T47D (cell line): ENCODE results near the gene TRIAP1.
"Not testable (repeated sequence)": the region's sequence is repeated elsewhere in the genome, so short reads cannot be mapped to it uniquely, and the experiment has no call there.

ENCODE experiments used
- DNase-seq, 2 experiments: peaks; one replicate each; pipeline versions ENCODE4 v3.0.0 to v3.0.0-alpha.2; 2011 to 2012; ENCODE audit warnings: low read depth in 1 of 2, low spot score in 1 of 2
- JUND ChIP-seq: IDR thresholded peaks from 2 replicates; pipeline ENCODE4 v1.6.1; 2012; ENCODE audit warnings: low read depth
- in situ Hi-C: cut with HindIII; loops from 2 replicates; pipeline ENCODE4 v1.10.0; 2016; ENCODE audit warnings: low sequenced_read_pairs, low pct_unique_long_range_greater_than_20kb

The TRIAP1 gene

DNA sequence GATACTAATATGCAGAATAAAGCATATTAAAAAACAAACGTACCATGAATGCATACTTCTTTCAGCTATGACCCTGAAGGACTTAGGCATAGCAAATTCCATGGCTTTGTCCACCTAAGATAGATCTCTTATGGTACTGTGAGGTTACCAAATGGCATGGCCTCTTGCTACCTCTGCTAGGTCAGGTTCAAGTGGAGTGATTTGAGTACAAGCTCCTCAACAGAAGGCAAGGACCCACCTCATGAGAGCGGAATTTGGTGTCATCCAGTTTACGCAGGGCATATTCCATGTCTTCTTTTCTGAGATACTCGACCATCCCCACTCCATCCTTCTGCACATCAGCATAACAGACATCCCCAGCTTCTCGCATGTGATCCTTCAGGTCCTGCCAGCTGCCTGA, 17.5 kb upstream of the TRIAP1 start:
- in situ Hi-C loops: no loop called here
- DNase-seq: no peak
- TF ChIP-seq JUND: no peak

- DNase-seq: no peak
- in situ Hi-C loops: no loop called here
- TF ChIP-seq JUND: no peak
Observed at GRCh38 chr12:120462099-120462640, 16.0 kb upstream of the TRIAP1 start.

DNA sequence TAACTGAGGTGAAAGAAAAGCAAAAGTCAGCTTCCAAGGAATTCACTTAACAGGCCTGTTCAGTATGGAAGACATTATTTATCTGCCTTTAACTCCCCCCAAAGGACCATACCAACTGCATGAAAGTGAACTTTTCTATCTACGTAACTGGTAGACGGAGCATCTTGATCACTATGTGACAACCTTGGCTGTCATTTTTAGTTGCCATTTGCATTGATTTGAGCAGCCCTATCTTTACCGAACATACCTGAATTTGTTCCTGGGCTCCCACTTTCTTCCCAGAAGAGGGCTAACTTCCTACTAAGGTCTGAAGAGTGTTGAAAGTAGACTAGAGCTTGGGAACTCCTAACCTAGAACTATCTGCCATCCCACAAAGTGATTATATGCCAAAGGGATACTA, 14.0 kb upstream of the TRIAP1 start:
- in situ Hi-C loops: no loop called here
- no peak for DNase-seq
- no peak for TF ChIP-seq JUND

GRCh38 chr12:120457133-120457532, 10.9 kb upstream of the TRIAP1 start:
- TF ChIP-seq JUND: no peak
- DNase-seq: peak in 1 of 2 experiments; percentile 52
- in situ Hi-C loops: no loop called here

GRCh38 chr12:120455302-120455701, 9.1 kb upstream of the TRIAP1 start:
- no peak for TF ChIP-seq JUND
- no peak for DNase-seq
- in situ Hi-C loops: no loop called here

DNA sequence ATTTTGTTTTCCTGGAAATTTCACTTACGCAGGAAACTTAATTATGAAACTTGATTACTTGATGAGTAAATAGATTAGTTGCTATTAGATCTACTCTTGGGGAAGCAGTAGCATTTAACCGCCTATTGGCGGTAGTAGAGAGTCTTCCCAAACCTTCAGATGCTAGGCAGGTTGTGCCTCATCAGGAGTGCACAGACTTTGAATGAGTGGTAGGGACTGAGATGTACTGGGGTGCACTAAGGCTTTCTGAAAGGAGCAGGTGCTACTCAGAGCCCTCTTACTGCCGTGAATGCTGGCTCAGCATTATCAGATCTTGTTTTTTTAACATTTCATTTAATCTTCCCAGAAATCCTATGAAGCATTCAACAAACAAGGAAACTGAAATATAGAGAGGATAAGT, 7.8 kb upstream of the TRIAP1 start:
- in situ Hi-C loops: no loop called here
- DNase-seq: peak; percentile 41 to 68
- no peak for TF ChIP-seq JUND

GRCh38 chr12:120453060-120453750, 7.0 kb upstream of the TRIAP1 start:
- no peak for DNase-seq
- in situ Hi-C loops: no loop called here
- no peak for TF ChIP-seq JUND

DNA sequence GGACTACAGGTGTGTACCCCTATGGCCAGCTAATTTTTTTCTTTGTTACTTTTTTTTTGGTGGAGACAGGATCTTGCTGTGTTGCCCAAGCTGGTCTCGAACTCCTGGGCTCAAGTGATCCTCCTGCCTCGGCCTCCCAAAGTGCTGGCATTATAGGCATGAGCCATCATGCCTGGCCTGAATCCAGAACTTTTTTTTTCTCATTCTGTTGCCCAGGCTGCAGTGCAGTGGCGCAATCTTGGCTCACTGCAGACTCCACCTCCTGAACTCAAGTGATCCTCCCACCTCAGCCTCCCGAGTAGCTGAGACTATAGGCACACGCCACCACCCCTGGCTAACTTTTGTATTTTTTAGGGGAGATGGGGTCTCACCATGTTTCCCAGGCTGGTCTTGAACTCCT, 6.3 kb upstream of the TRIAP1 start:
- in situ Hi-C loops, DNase-seq: not testable (repeated sequence)

DNA sequence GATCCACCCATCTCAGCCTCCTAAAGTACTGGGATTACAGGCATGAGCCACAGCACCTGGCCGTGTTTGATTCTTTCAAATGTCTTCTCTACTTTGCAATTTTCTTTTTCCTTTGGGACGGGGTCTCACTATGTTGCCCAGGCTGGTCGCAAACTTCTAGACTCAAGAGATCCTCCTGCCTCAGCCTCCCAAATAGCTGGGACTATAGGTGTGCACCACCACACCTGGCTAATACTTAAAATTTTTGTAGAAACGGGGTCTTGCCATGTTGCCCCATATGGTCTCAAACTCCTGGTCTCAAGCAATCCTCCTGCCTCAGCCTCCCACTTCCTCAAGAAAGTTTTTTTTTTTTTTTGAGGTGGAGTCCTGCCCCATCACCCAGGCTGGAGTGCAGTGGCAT, 1.8 kb upstream of the TRIAP1 start:
- in situ Hi-C loops: no loop called here
- DNase-seq: no peak
- no peak for TF ChIP-seq JUND

- in situ Hi-C loops, DNase-seq: not testable (repeated sequence)
Observed at GRCh38 chr12:120446844-120447178, 627 bp upstream of the TRIAP1 start.

- TF ChIP-seq JUND: no peak
- in situ Hi-C loops: no loop called here
- DNase-seq: no peak
Observed at GRCh38 chr12:120444676-120445075, 1.5 kb downstream of the TRIAP1 start.

DNA sequence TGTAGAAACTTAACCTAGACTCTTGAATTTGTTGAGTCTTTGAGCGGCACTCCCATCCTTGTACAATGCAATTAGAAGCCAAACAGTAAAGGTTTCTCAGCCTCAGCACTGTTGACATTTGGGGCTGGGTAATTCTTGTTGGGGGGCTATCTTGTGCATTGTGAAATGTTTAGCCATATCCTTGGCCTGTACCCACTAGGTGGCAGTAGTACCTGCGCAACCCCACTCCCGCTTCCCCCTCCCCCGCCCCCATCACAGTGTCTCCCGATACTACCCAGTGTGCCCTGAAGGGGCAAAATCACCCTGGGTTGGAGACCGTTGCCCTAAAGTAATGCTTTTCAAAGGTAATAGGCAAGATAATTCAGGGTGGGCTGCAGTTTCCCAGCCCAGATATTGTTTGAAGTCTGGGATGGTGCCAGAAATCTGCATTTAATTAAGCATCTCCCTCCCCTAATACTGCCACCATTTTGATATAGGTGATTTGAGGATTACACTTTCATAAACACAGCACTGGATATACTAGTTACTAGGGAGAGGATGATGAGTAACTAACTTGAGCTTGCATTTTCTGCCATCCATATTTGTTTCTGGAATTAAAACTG, 6.4 kb downstream of the TRIAP1 start:
- peak; percentile 74 to 79 for DNase-seq
- in situ Hi-C loops: no loop called here
- no peak for TF ChIP-seq JUND

GRCh38 chr12:120438495-120439198, 7.5 kb downstream of the TRIAP1 start:
- in situ Hi-C loops: no loop called here
- no peak for TF ChIP-seq JUND
- DNase-seq: no peak
